OCI-LY1 (cell line): ENCODE results near the gene CXCL10.

Source experiments
- EZH2 ChIP-seq: fragments of 200-600 bp; sonication (generic), shearing (Covaris generic); IDR thresholded peaks from 2 replicates; pipeline ENCODE4 v1.8.0; 2017; ENCODE audit warnings: borderline replicate concordance, mixed run types, mild to moderate bottlenecking, antibody characterized with exemption, low read length, moderate library complexity, mixed read lengths
- TF ChIP-seq, protein P1 (sequence below): fragments of 200-600 bp; sonication (generic), shearing (Covaris generic); IDR thresholded peaks from 2 replicates; pipeline ENCODE4 v1.5.1; 2017; ENCODE audit warnings: mild to moderate bottlenecking, antibody characterized with exemption, low read length, moderate library complexity, mixed read lengths

DNA sequence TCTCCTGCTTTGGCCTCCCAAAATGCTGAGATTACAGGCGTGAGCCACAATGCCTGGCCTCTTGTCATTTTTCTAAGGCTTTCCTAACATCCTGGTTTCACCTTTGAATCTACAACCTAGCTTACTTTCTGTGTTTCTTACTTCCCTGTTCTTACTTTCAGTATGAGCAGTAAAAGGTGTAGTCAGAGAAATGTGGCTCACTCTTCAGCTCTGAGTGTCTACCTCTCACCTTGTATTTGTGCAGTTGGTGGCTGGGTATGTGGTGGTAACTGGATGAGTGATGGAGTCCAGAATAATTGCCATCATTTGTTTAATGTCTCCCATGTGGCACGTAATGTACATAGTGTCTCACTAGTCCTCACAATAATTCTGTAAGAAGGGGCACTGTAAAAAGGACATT is 31.7 kb upstream of the CXCL10 start:
- TF ChIP-seq, protein P1, sequence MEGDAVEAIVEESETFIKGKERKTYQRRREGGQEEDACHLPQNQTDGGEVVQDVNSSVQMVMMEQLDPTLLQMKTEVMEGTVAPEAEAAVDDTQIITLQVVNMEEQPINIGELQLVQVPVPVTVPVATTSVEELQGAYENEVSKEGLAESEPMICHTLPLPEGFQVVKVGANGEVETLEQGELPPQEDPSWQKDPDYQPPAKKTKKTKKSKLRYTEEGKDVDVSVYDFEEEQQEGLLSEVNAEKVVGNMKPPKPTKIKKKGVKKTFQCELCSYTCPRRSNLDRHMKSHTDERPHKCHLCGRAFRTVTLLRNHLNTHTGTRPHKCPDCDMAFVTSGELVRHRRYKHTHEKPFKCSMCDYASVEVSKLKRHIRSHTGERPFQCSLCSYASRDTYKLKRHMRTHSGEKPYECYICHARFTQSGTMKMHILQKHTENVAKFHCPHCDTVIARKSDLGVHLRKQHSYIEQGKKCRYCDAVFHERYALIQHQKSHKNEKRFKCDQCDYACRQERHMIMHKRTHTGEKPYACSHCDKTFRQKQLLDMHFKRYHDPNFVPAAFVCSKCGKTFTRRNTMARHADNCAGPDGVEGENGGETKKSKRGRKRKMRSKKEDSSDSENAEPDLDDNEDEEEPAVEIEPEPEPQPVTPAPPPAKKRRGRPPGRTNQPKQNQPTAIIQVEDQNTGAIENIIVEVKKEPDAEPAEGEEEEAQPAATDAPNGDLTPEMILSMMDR, result no peak
- TF ChIP-seq EZH2, result no peak
